Neuronal stem cell (in vitro differentiated cells): Measurements from ENCODE around the gene GLDN.

Experiments used
- DNase-seq: peaks from one replicate; pipeline ENCODE4 v3.0.0-alpha.2; 2013; ENCODE audit warnings: low spot score
- H2AFZ ChIP-seq: one replicate; pipeline ENCODE4 v1.6.1; 2013; ENCODE audit warnings: mild to moderate bottlenecking, low read length, inconsistent platforms
- H2AK5ac ChIP-seq: 2 replicates; pipeline ENCODE4 v1.6.1; 2013; ENCODE audit warnings: low read depth, mild to moderate bottlenecking, inconsistent platforms, low read length, moderate library complexity, mixed read lengths
- H2BK120ac ChIP-seq: 2 replicates; pipeline ENCODE4 v1.6.1; 2013; ENCODE audit warnings: low read depth, mild to moderate bottlenecking, inconsistent platforms, low read length, moderate library complexity, mixed read lengths
- H2BK12ac ChIP-seq: one replicate; pipeline ENCODE4 v1.6.1; 2013; ENCODE audit warnings: low read length, inconsistent platforms
- H2BK15ac ChIP-seq: 2 replicates; pipeline ENCODE4 v1.6.1; 2013; ENCODE audit warnings: mild to moderate bottlenecking, low read length, inconsistent platforms, mixed read lengths
- H2BK5ac ChIP-seq: one replicate; pipeline ENCODE4 v1.6.1; 2013; ENCODE audit warnings: inconsistent platforms, mild to moderate bottlenecking, low read length, moderate library complexity
- H3K14ac ChIP-seq: one replicate; pipeline ENCODE4 v1.6.1; 2013; ENCODE audit warnings: low read length, inconsistent platforms
- H3K18ac ChIP-seq: 2 replicates; pipeline ENCODE4 v1.6.1; 2013; ENCODE audit warnings: low read length, inconsistent platforms
- H3K23ac ChIP-seq: 2 replicates; pipeline ENCODE4 v1.6.1; 2013; ENCODE audit warnings: low read depth, mild to moderate bottlenecking, mixed read lengths, low read length, inconsistent platforms; ENCODE audit not compliant: poor library complexity
- H3K27ac ChIP-seq: replicated peaks from 3 replicates; pipeline ENCODE4 v1.5.1; 2013; ENCODE audit warnings: low read length, inconsistent platforms
- H3K27me3 ChIP-seq, 3 experiments: 2 replicates each; pipeline ENCODE4 v1.6.1; 2013; ENCODE audit warnings: low read length in 3 of 3, mild to moderate bottlenecking in 2 of 3, inconsistent platforms in 1 of 3, low read depth in 1 of 3, mixed read lengths in 1 of 3, moderate library complexity in 1 of 3; ENCODE audit not compliant: control insufficient read depth in 3 of 3, insufficient read depth in 3 of 3
- H3K36me3 ChIP-seq, 2 donors: replicated peaks in 1 of 2; 2 replicates each; pipeline ENCODE4 v1.6.1; 2013; ENCODE audit warnings: low read length in 2 of 2; ENCODE audit not compliant: control insufficient read depth in 2 of 2, insufficient read depth in 2 of 2
- H3K4ac ChIP-seq: 2 replicates; pipeline ENCODE4 v1.6.1; 2013; ENCODE audit warnings: inconsistent platforms, mild to moderate bottlenecking, low read length, moderate library complexity
- H3K4me1 ChIP-seq, 2 donors: 1 replicate in 1 of 2; 2 replicates in 1 of 2; pipeline ENCODE4 v1.6.1; 2013; ENCODE audit warnings: low read length in 2 of 2, low read depth in 1 of 2; ENCODE audit not compliant: control insufficient read depth in 2 of 2, insufficient read depth in 1 of 2
- H3K4me2 ChIP-seq: one replicate; pipeline ENCODE4 v1.6.1; 2013; ENCODE audit warnings: mild to moderate bottlenecking, low read length, inconsistent platforms; ENCODE audit not compliant: insufficient read depth, poor library complexity, severe bottlenecking
- H3K4me3 ChIP-seq, 2 donors: 2 replicates each; pipeline ENCODE4 v1.5.1; 2013; ENCODE audit warnings: low read length in 2 of 2, mild to moderate bottlenecking in 2 of 2, inconsistent platforms in 1 of 2, moderate library complexity in 1 of 2
- H3K79me1 ChIP-seq: one replicate; pipeline ENCODE4 v1.6.1; 2013; ENCODE audit warnings: low read depth, mild to moderate bottlenecking, inconsistent platforms, low read length, moderate library complexity
- H3K9ac ChIP-seq: one replicate; pipeline ENCODE4 v1.6.1; 2013; ENCODE audit warnings: mild to moderate bottlenecking, low read depth, low read length, inconsistent platforms; ENCODE audit not compliant: poor library complexity
- H3K9me3 ChIP-seq, 2 donors: replicated peaks in 1 of 2; 2 replicates each; pipeline versions ENCODE3 to v1.6.1; 2013; ENCODE audit warnings: low read length in 2 of 2, mild to moderate bottlenecking in 2 of 2, inconsistent platforms in 1 of 2, low read depth in 1 of 2, mixed read lengths in 1 of 2, moderate library complexity in 1 of 2; ENCODE audit not compliant: control insufficient read depth in 2 of 2, insufficient read depth in 1 of 2
- H4K8ac ChIP-seq: one replicate; pipeline ENCODE4 v1.6.1; 2013; ENCODE audit warnings: low read depth, mild to moderate bottlenecking, inconsistent platforms, low read length, moderate library complexity
- H4K91ac ChIP-seq: one replicate; pipeline ENCODE4 v1.6.1; 2013; ENCODE audit warnings: low read length, low read depth, mild to moderate bottlenecking, inconsistent platforms; ENCODE audit not compliant: poor library complexity
- WGBS, 2 donors: extraction: QIAGEN DNeasy Blood & Tissue Kit; methylation state at CpG; one replicate each; pipeline ENCODE4 v1.1.7; 2013; ENCODE audit warnings: missing lambda C conversion rate in 2 of 2, mixed read lengths in 1 of 2; ENCODE audit not compliant: insufficient read length in 2 of 2, insufficient replicate concordance in 1 of 2; ENCODE audit errors: extremely low coverage in 2 of 2; 5-methylcytosine and 5-hydroxymethylcytosine counted together

GLDN gene

DNA sequence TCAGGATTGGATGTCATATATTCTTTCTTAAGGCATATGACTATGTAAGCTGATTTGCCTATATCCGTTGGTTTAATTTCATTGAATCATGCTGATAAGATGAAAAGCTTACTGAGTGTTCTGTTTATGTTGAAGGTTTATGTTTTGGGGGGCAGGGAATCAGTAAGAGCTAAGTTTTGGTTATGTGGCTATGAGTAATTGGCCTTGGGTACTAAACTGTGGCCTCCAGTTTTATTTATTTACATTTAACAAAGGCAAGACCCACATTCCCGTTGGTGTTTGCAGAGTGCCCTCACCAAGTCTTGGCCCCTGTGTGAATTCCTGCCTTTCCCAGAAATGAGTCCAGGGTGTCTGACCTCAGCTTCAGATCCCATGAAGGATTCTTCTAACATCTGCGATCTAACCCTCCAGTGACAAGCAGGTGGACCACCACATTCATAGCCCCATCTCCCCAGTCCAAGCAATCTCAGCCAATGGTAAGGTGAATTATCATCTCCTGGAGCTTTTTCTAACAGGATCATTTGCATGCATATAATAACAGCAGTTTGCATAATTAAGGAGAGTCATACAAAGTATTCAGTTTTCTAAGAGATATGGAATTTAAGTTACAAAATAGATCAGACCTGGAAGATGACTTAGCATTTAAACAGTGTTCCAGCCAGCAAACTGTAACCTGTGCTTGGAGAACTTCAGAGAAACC is 27.4 kb downstream of the GLDN start:
- no peak overlapping the region for H3K27ac ChIP-seq

GRCh38 chr15:51369451-51369761 is 28.0 kb downstream of the GLDN start:
- no peaks in the 10 kb centered on the region for H3K79me1 ChIP-seq
- H3K4me2 ChIP-seq: no peak overlapping the region
- no peak overlapping the region for H3K23ac ChIP-seq
- peaks cover 0 to 8% of the 10 kb centered on the region in 2 donors for H3K4me1 ChIP-seq
- no peak overlapping the region for H4K8ac ChIP-seq
- H4K91ac ChIP-seq: no peak overlapping the region
- no peak overlapping the region for H3K9ac ChIP-seq
- H2BK15ac ChIP-seq: no peak overlapping the region
- no peak overlapping the region for H2BK120ac ChIP-seq
- no peak overlapping the region for H2AK5ac ChIP-seq
- H2AFZ ChIP-seq: no peak overlapping the region
- no peak overlapping the region for H3K14ac ChIP-seq
- no peak for DNase-seq
- H3K18ac ChIP-seq: no peak overlapping the region
- no peaks in the 10 kb centered on the region for H3K9me3 ChIP-seq
- H3K4me3 ChIP-seq: no peak overlapping the region
- no peak overlapping the region for H3K4ac ChIP-seq
- no CpG with 5 or more reads among the region's 1 CpG for WGBS, 2 donors
- no peaks in the 10 kb centered on the region for H3K27me3 ChIP-seq
- no peak overlapping the region for H2BK5ac ChIP-seq
- no peaks in the 10 kb centered on the region for H3K36me3 ChIP-seq
- H3K27ac ChIP-seq: no peak overlapping the region
- no peak overlapping the region for H2BK12ac ChIP-seq

More for the DNA sequence above, 27.4 kb downstream of the GLDN start:
- H3K4me3 ChIP-seq: no peak overlapping the region
- H3K4ac ChIP-seq: no peak overlapping the region
- H3K9me3 ChIP-seq: no peaks in the 10 kb centered on the region
- no peaks in the 10 kb centered on the region for H3K27me3 ChIP-seq
- H3K14ac ChIP-seq: no peak overlapping the region
- H2BK12ac ChIP-seq: no peak overlapping the region
- H3K18ac ChIP-seq: no peak overlapping the region
- H2AFZ ChIP-seq: no peak overlapping the region
- WGBS, 2 donors: no CpG with 5 or more reads among the region's 3 CpGs
- H3K4me2 ChIP-seq: no peak overlapping the region
- H3K36me3 ChIP-seq: no peaks in the 10 kb centered on the region
- H3K9ac ChIP-seq: no peak overlapping the region
- H4K91ac ChIP-seq: no peak overlapping the region
- no peak overlapping the region for H2AK5ac ChIP-seq
- peaks cover 0 to 8% of the 10 kb centered on the region in 2 donors for H3K4me1 ChIP-seq
- no peak overlapping the region for H4K8ac ChIP-seq
- no peak overlapping the region for H3K23ac ChIP-seq
- no peak overlapping the region for H2BK120ac ChIP-seq
- no peaks in the 10 kb centered on the region for H3K79me1 ChIP-seq
- H2BK15ac ChIP-seq: no peak overlapping the region
- H2BK5ac ChIP-seq: no peak overlapping the region
- DNase-seq: no peak

- no peak overlapping the region for H2BK15ac ChIP-seq
- no peak overlapping the region for H3K18ac ChIP-seq
- no peak overlapping the region for H2BK12ac ChIP-seq
- no peak overlapping the region for H4K8ac ChIP-seq
- H4K91ac ChIP-seq: no peak overlapping the region
- H3K4me3 ChIP-seq: no peak overlapping the region
- DNase-seq: no peak
- H3K4me1 ChIP-seq: peaks cover 0 to 8% of the 10 kb centered on the region in 2 donors
- H3K27ac ChIP-seq: no peak overlapping the region
- no peak overlapping the region for H3K4ac ChIP-seq
- no peak overlapping the region for H2AK5ac ChIP-seq
- WGBS, 2 donors: no CpG with 5 or more reads among the region's 1 CpG
- no peak overlapping the region for H3K14ac ChIP-seq
- no peaks in the 10 kb centered on the region for H3K27me3 ChIP-seq
- no peaks in the 10 kb centered on the region for H3K36me3 ChIP-seq
- H3K9ac ChIP-seq: no peak overlapping the region
- no peaks in the 10 kb centered on the region for H3K79me1 ChIP-seq
- H2BK5ac ChIP-seq: no peak overlapping the region
- H3K23ac ChIP-seq: no peak overlapping the region
- H3K4me2 ChIP-seq: no peak overlapping the region
- no peaks in the 10 kb centered on the region for H3K9me3 ChIP-seq
- no peak overlapping the region for H2AFZ ChIP-seq
- H2BK120ac ChIP-seq: no peak overlapping the region
Measured at GRCh38 chr15:51371266-51371665, 29.8 kb downstream of the GLDN start.

GRCh38 chr15:51374131-51374530 is 32.7 kb downstream of the GLDN start:
- Histone ChIP-seq H2BK120ac (no peak overlapping the region), H4K91ac (no peak overlapping the region)

More at GRCh38 chr15:51374131-51374530, 32.7 kb downstream of the GLDN start:
- Histone ChIP-seq H4K8ac (no peak overlapping the region), H2BK5ac (no peak overlapping the region), H3K9ac (no peak overlapping the region), H3K4ac (no peak overlapping the region), H3K36me3 (no peaks in the 10 kb centered on the region), H3K27ac (no peak overlapping the region), H2BK12ac (no peak overlapping the region), H3K14ac (no peak overlapping the region), H2BK15ac (no peak overlapping the region), H3K18ac (no peak overlapping the region), H3K4me2 (no peak overlapping the region), H2AK5ac (no peak overlapping the region), H2AFZ (no peak overlapping the region), H3K27me3 (no peaks in the 10 kb centered on the region), H3K79me1 (no peaks in the 10 kb centered on the region), H3K4me1 (peaks cover 0 to 3% of the 10 kb centered on the region in 2 donors), H3K23ac (no peak overlapping the region), H3K9me3 (no peaks in the 10 kb centered on the region), H3K4me3 (no peak overlapping the region)
- DNase-seq: no peak
